Activated CD4-positive, alpha-beta T cell treated with anti-CD3 and anti-CD28 coated beads, Interleukin-2, amount 10 ng/mL, durations not matched to agents 7 days and 5 days (primary cell): ENCODE measurements around the gene ECE1. TPM values are rescaled to one million over a fixed set of nuclear protein-coding genes. Genes with fewer than 3 reads are reported as not detected.
"Not testable (repeated sequence)": the region's sequence is repeated elsewhere in the genome, so short reads cannot be mapped to it uniquely, and the experiment has no call there.

Experiments
- CTCF ChIA-PET: fragments of 350-600 bp; sonication (Branson Sonifier 250); formaldehyde crosslinking; loops from one replicate; lab custom pipeline; 2021; ENCODE audit warnings: antibody characterized with exemption; lab: Charles Lee
- POLR2A ChIA-PET: fragments of 350-600 bp; sonication (Branson Sonifier 250); formaldehyde crosslinking; loops from one replicate; lab custom pipeline; 2021; ENCODE audit warnings: antibody characterized with exemption; lab: Charles Lee
- DNase-seq: peaks from one replicate; pipeline ENCODE4 v3.0.0-alpha.2; 2020
- H3K27ac Mint-ChIP-seq: one replicate; pipeline ENCODE4 v1.8.0; 2021; ENCODE audit warnings: mild to moderate bottlenecking, moderate library complexity, mixed read lengths
- H3K27me3 Mint-ChIP-seq: one replicate; pipeline ENCODE4 v1.8.0; 2021; ENCODE audit warnings: mixed read lengths
- H3K36me3 Mint-ChIP-seq: one replicate; pipeline ENCODE4 v1.8.0; 2021; ENCODE audit warnings: low read depth, mixed read lengths
- H3K4me1 Mint-ChIP-seq: one replicate; pipeline ENCODE4 v1.8.0; 2021; ENCODE audit warnings: mixed read lengths
- H3K4me3 Mint-ChIP-seq: one replicate; pipeline ENCODE4 v1.8.0; 2021; ENCODE audit warnings: mild to moderate bottlenecking, moderate library complexity, mixed read lengths
- H3K9me3 Mint-ChIP-seq: one replicate; pipeline ENCODE4 v1.8.0; 2021; ENCODE audit warnings: mixed read lengths
- total RNA-seq, 2 experiments: library from RNA; stranded (reverse); gene quantifications; one replicate each; pipeline ENCODE4 v1.2.3, GENCODE V29; 2021

Gene ECE1
- total RNA-seq, 2 experiments from 2014 or later, result 101 to 107 TPM

GRCh38 chr1:21293537-21294265 is 3.4 kb upstream of the ECE1 start:
- CTCF ChIA-PET, result interaction anchor here (0.6 to 3.7 kb wide), 8 partner anchors 9 to 141 kb away, joined by 3 to 23 read pairs (median 4); no protein-coding TSS in a partner anchor
- Mint-ChIP-seq H3K4me1 (peaks cover 85% of the 10 kb centered on the region), H3K9me3 (no peaks in the 10 kb centered on the region), H3K27ac (peak overlapping the region; percentile 98), H3K36me3 (peaks cover 14% of the 10 kb centered on the region), H3K27me3 (no peaks in the 10 kb centered on the region), H3K4me3 (peak overlapping the region; percentile 80)
- DNase-seq, result peak; percentile 70
- POLR2A ChIA-PET, result interaction anchor here (0.5 to 2.3 kb wide), 7 partner anchors 12 to 731 kb away, joined by 3 to 12 read pairs (median 3); no protein-coding TSS in a partner anchor

GRCh38 chr1:21292984-21293536 is 2.8 kb upstream of the ECE1 start:
- H3K4me3 Mint-ChIP-seq, result peak overlapping the region; percentile 80
- peaks cover 12% of the 10 kb centered on the region for H3K36me3 Mint-ChIP-seq
- H3K9me3 Mint-ChIP-seq, result no peaks in the 10 kb centered on the region
- peaks cover 85% of the 10 kb centered on the region for H3K4me1 Mint-ChIP-seq
- no peaks in the 10 kb centered on the region for H3K27me3 Mint-ChIP-seq
- DNase-seq, result peak; percentile 52
- peak overlapping the region; percentile 98 for H3K27ac Mint-ChIP-seq
- ChIA-PET POLR2A (interaction anchor here (0.5 to 2.3 kb wide), 6 partner anchors 13 to 731 kb away, joined by 3 to 12 read pairs (median 4); no protein-coding TSS in a partner anchor), CTCF (interaction anchor here (1.1 to 3.7 kb wide), 7 partner anchors 10 to 52 kb away, joined by 3 to 23 read pairs (median 5); no protein-coding TSS in a partner anchor)

- Mint-ChIP-seq H3K4me3 (peak overlapping the region; percentile 80), H3K9me3 (no peaks in the 10 kb centered on the region), H3K27me3 (no peaks in the 10 kb centered on the region), H3K36me3 (peaks cover 14% of the 10 kb centered on the region), H3K4me1 (peaks cover 83% of the 10 kb centered on the region), H3K27ac (peak overlapping the region; percentile 98)
- ChIA-PET POLR2A (interaction anchor here (0.9 kb wide), 1 partner anchor 32 kb away, joined by 3 read pairs; no protein-coding TSS in a partner anchor), CTCF (interaction anchor here (1.0 to 3.7 kb wide), 8 partner anchors 10 to 53 kb away, joined by 3 to 23 read pairs (median 5); no protein-coding TSS in a partner anchor)
- DNase-seq, result no peak
These were observed 2.3 kb upstream of the ECE1 start for GRCh38 chr1:21292503-21292983.

- Mint-ChIP-seq H3K36me3 (peaks cover 14% of the 10 kb centered on the region), H3K27me3 (no peaks in the 10 kb centered on the region), H3K4me1 (peaks cover 78% of the 10 kb centered on the region), H3K4me3 (peak overlapping the region; percentile 80), H3K27ac (peak overlapping the region; percentile 98), H3K9me3 (no peaks in the 10 kb centered on the region)
- DNase-seq, result no peak
- ChIA-PET POLR2A (no interaction called here), CTCF (interaction anchor here (1.0 to 3.7 kb wide), 6 partner anchors 20 to 46 kb away, joined by 3 to 23 read pairs (median 5); no protein-coding TSS in a partner anchor)
These were observed 1.7 kb upstream of the ECE1 start for GRCh38 chr1:21291964-21292363.

GRCh38 chr1:21291184-21291583 is 921 bp upstream of the ECE1 start:
- Mint-ChIP-seq H3K4me3 (peak overlapping the region; percentile 84), H3K9me3 (no peaks in the 10 kb centered on the region), H3K36me3 (peaks cover 14% of the 10 kb centered on the region), H3K27me3 (no peaks in the 10 kb centered on the region), H3K4me1 (peaks cover 70% of the 10 kb centered on the region), H3K27ac (peak overlapping the region; percentile 92)
- DNase-seq, result no peak
- CTCF ChIA-PET, result interaction anchor here (0.7 to 1.3 kb wide), 4 partner anchors 12 to 47 kb away, joined by 3 to 4 read pairs (median 3); no protein-coding TSS in a partner anchor
- POLR2A ChIA-PET, result no interaction called here

GRCh38 chr1:21290546-21290944 is 282 bp upstream of the ECE1 start:
- ChIA-PET POLR2A (no interaction called here), CTCF (interaction anchor here (0.7 to 1.3 kb wide), 2 partner anchors 11 to 44 kb away, joined by 3 read pairs; no protein-coding TSS in a partner anchor)
- H3K9me3 Mint-ChIP-seq, result no peaks in the 10 kb centered on the region
- DNase-seq, result peak; percentile 34
- peak overlapping the region; percentile 84 for H3K4me3 Mint-ChIP-seq
- no peaks in the 10 kb centered on the region for H3K27me3 Mint-ChIP-seq
- H3K36me3 Mint-ChIP-seq, result peaks cover 14% of the 10 kb centered on the region
- H3K4me1 Mint-ChIP-seq, result peaks cover 63% of the 10 kb centered on the region
- H3K27ac Mint-ChIP-seq, result peak overlapping the region; percentile 92

- H3K4me1 Mint-ChIP-seq, result peaks cover 56% of the 10 kb centered on the region
- ChIA-PET POLR2A (interaction anchor here (0.6 kb wide), 1 partner anchor 9 kb away, joined by 3 read pairs; no protein-coding TSS in a partner anchor), CTCF (no interaction called here)
- peak overlapping the region; percentile 82 for H3K4me3 Mint-ChIP-seq
- H3K27ac Mint-ChIP-seq, result peak overlapping the region; percentile 83
- H3K9me3 Mint-ChIP-seq, result no peaks in the 10 kb centered on the region
- DNase-seq, result no peak
- no peaks in the 10 kb centered on the region for H3K27me3 Mint-ChIP-seq
- H3K36me3 Mint-ChIP-seq, result peaks cover 22% of the 10 kb centered on the region
These were observed 1.1 kb downstream of the ECE1 start for GRCh38 chr1:21289127-21289526.

- Mint-ChIP-seq H3K27me3 (no peaks in the 10 kb centered on the region), H3K36me3 (peaks cover 32% of the 10 kb centered on the region), H3K27ac (no peak overlapping the region), H3K4me3 (no peak overlapping the region), H3K9me3 (no peaks in the 10 kb centered on the region), H3K4me1 (peaks cover 57% of the 10 kb centered on the region)
- ChIA-PET POLR2A (no interaction called here), CTCF (interaction anchor here (0.8 to 1.6 kb wide), 2 partner anchors 13 to 18 kb away, joined by 3 read pairs; no protein-coding TSS in a partner anchor)
- DNase-seq, result no peak
These were observed 2.3 kb downstream of the ECE1 start for GRCh38 chr1:21287905-21288514.

- Mint-ChIP-seq H3K4me1 (peaks cover 50% of the 10 kb centered on the region), H3K36me3 (peaks cover 30% of the 10 kb centered on the region), H3K27ac (peak overlapping the region; percentile 31)
- CTCF ChIA-PET, result interaction anchor here (0.8 to 1.0 kb wide), 3 partner anchors 14 to 79 kb away, joined by 3 to 6 read pairs (median 6); no protein-coding TSS in a partner anchor
- H3K27me3 Mint-ChIP-seq, H3K9me3 Mint-ChIP-seq, DNase-seq, POLR2A ChIA-PET, H3K4me3 Mint-ChIP-seq: not testable (repeated sequence)
These were observed 4.9 kb downstream of the ECE1 start for GRCh38 chr1:21285386-21285785.

- Mint-ChIP-seq H3K4me1 (peaks cover 54% of the 10 kb centered on the region), H3K27me3 (no peaks in the 10 kb centered on the region), H3K4me3 (no peak overlapping the region), H3K9me3 (no peaks in the 10 kb centered on the region), H3K36me3 (peaks cover 34% of the 10 kb centered on the region), H3K27ac (peak overlapping the region; percentile 31)
- CTCF ChIA-PET, result interaction anchor here (0.8 kb wide), 1 partner anchor 13 kb away, joined by 3 read pairs; no protein-coding TSS in a partner anchor
- POLR2A ChIA-PET, result no interaction called here
- DNase-seq, result no peak
These were observed 5.2 kb downstream of the ECE1 start for GRCh38 chr1:21285055-21285372.

- H3K4me3 Mint-ChIP-seq, result no peak overlapping the region
- DNase-seq, result no peak
- ChIA-PET POLR2A (no interaction called here), CTCF (interaction anchor here (0.8 kb wide), 1 partner anchor 13 kb away, joined by 3 read pairs; no protein-coding TSS in a partner anchor)
- peaks cover 56% of the 10 kb centered on the region for H3K4me1 Mint-ChIP-seq
- H3K27me3 Mint-ChIP-seq, result no peaks in the 10 kb centered on the region
- peaks cover 35% of the 10 kb centered on the region for H3K36me3 Mint-ChIP-seq
- no peak overlapping the region for H3K27ac Mint-ChIP-seq
- no peaks in the 10 kb centered on the region for H3K9me3 Mint-ChIP-seq
These were observed 5.8 kb downstream of the ECE1 start for GRCh38 chr1:21284206-21285054.
